ENCODE results near the gene NBDY.

GRCh38 chrX:56803850-56804681 lies 75.0 kb downstream of the NBDY start:
- TF ChIP-seq TAF1 (IDR thresholded peaks at IDR 0.05; ENCODE audit: borderline replicate concordance, insufficient read depth, low read length): no peak
- no peak for TF ChIP-seq SIN3A (IDR thresholded peaks at IDR 0.05; ENCODE audit: borderline replicate concordance, insufficient read depth, low read length)
- TF ChIP-seq POLR2AphosphoS5 (IDR thresholded peaks at IDR 0.05; ENCODE audit: low read depth, low read length): no peak
- no peak for TF ChIP-seq REST (IDR thresholded peaks at IDR 0.05; ENCODE audit: insufficient read depth in 1 of 2, low read depth in 2 of 2, low read length in 2 of 2)
- TF ChIP-seq FOXP2 (optimal IDR thresholded peaks at IDR 0.05; ENCODE audit: borderline replicate concordance, extremely low read depth, extremely low read length, insufficient read depth): no peak
